Measurements from ENCODE around the gene MPO. TPM values are rescaled to one million over a fixed set of nuclear protein-coding genes. Genes with fewer than 3 reads are reported as not detected.

The MPO gene
- total and polyA plus RNA-seq, 9 of the 15 experiments (the other 6 are each of a cell fraction or from before 2014, with no cell fraction given) = 0.04 to 0.47 (median 0.39) TPM; not detected in 6

DNA sequence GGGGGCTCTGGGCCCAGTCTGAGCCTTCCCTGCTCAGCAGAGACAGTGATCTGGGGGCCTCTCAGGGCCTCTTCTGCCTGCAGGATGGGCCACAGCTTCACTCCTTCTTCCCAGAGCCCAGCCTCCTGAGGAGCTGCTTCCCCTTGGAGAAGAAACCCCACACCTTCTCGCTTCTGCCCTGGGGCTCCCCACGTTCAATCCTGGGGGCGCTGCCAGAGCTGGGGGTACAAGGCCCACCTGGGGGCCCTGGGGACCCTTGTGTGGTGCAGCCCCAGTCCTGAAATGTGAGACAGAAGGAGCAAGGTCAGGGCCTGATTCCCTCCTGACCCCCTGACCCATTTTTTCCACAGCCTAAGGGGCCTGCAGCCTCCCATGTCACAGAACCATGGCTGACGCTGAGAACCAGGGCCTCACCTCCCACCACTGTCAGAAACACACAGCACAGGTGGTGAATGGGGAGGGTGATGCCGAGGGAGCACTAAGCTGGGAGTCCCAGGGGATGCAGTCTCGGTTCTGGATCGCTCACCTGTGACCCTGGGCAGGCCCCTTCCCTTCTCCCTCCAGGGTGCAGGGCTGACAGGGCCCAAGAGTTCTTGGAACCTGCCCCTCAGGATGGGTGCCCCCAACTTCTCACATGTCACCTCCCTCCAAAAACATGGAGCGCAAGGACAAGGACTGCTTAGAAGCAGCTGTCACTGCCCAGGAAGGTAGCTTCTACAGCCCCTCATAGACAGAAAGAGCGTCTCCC is 21.6 kb upstream of the MPO start:
- FAIRE-seq = no peak
- POLR2A ChIA-PET = interaction anchor here (0.6 kb wide), 2 partner anchors 21 to 195 kb away, joined by 3 read pairs; no protein-coding TSS in a partner anchor
- no TSS peak for BruUV-seq (replicated peaks)
- TF ChIP-seq NR2C2 (CRISPR knock-in tag; IDR thresholded peaks at IDR 0.05) = no peak
- no peak for TF ChIP-seq NR2C2 (tag; IDR thresholded peaks at IDR 0.05)
- TF ChIP-seq, protein P1, sequence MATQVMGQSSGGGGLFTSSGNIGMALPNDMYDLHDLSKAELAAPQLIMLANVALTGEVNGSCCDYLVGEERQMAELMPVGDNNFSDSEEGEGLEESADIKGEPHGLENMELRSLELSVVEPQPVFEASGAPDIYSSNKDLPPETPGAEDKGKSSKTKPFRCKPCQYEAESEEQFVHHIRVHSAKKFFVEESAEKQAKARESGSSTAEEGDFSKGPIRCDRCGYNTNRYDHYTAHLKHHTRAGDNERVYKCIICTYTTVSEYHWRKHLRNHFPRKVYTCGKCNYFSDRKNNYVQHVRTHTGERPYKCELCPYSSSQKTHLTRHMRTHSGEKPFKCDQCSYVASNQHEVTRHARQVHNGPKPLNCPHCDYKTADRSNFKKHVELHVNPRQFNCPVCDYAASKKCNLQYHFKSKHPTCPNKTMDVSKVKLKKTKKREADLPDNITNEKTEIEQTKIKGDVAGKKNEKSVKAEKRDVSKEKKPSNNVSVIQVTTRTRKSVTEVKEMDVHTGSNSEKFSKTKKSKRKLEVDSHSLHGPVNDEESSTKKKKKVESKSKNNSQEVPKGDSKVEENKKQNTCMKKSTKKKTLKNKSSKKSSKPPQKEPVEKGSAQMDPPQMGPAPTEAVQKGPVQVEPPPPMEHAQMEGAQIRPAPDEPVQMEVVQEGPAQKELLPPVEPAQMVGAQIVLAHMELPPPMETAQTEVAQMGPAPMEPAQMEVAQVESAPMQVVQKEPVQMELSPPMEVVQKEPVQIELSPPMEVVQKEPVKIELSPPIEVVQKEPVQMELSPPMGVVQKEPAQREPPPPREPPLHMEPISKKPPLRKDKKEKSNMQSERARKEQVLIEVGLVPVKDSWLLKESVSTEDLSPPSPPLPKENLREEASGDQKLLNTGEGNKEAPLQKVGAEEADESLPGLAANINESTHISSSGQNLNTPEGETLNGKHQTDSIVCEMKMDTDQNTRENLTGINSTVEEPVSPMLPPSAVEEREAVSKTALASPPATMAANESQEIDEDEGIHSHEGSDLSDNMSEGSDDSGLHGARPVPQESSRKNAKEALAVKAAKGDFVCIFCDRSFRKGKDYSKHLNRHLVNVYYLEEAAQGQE (IDR thresholded peaks at IDR 0.05; ENCODE audit: borderline replicate concordance) = no peak
- TF ChIP-seq, protein P1 (CRISPR knock-in tag; IDR thresholded peaks at IDR 0.05; ENCODE audit: low read depth) = no peak
- TF ChIP-seq MAZ (CRISPR knock-in tag; conservative IDR thresholded peaks at IDR 0.05 in 1 of 2, IDR thresholded peaks at IDR 0.05 in 1 of 2) = no peak
- no peak for TF ChIP-seq ESRRA (IDR thresholded peaks at IDR 0.05; ENCODE audit: borderline replicate concordance, low read depth)
- TF ChIP-seq SMARCA4 (IDR thresholded peaks at IDR 0.05) = no peak
- no peak for TF ChIP-seq MCM2 (IDR thresholded peaks at IDR 0.05; ENCODE audit: low read depth)
- no peak for TF ChIP-seq ERF (CRISPR knock-in tag; IDR thresholded peaks at IDR 0.05)
- TF ChIP-seq SMC3 (conservative IDR thresholded peaks at IDR 0.05; ENCODE audit: insufficient read depth, low read depth, low read length) = no peak
- TF ChIP-seq, protein P2, sequence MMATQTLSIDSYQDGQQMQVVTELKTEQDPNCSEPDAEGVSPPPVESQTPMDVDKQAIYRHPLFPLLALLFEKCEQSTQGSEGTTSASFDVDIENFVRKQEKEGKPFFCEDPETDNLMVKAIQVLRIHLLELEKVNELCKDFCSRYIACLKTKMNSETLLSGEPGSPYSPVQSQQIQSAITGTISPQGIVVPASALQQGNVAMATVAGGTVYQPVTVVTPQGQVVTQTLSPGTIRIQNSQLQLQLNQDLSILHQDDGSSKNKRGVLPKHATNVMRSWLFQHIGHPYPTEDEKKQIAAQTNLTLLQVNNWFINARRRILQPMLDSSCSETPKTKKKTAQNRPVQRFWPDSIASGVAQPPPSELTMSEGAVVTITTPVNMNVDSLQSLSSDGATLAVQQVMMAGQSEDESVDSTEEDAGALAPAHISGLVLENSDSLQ (IDR thresholded peaks at IDR 0.05) = no peak
- TF ChIP-seq SMAD1 (IDR thresholded peaks at IDR 0.05; ENCODE audit: low read depth, low read length, partially characterized antibody) = no peak
- no peak for TF ChIP-seq ZKSCAN3 (CRISPR knock-in tag; IDR thresholded peaks at IDR 0.05)
- no peak for TF ChIP-seq HDAC8 (tag; IDR thresholded peaks at IDR 0.05)
- TF ChIP-seq CBX1 (IDR thresholded peaks at IDR 0.05; ENCODE audit: low read depth) = no peak

More for the DNA sequence above, 21.6 kb upstream of the MPO start:
- H4K20me1 ChIP-seq (replicated peaks; ENCODE audit: control insufficient read depth, insufficient read depth, low read length) = no peaks in the 10 kb centered on the region
- no peak overlapping the region for H3K27ac ChIP-seq (ENCODE audit: extremely low read depth, low read depth, low read length)
- CTCF ChIA-PET (ENCODE audit: low intra/inter-chr PET ratio) = no interaction called here
- ATAC-seq = no peak
- in situ Hi-C loops (cut with MboI) (no loop called here), intact Hi-C loops (cut with micrococcal nuclease) (no loop called here)
- 58% methylated on average over 7 of the region's 9 CpGs for WGBS (ENCODE audit: insufficient coverage, low coverage, missing lambda C conversion rate)
- H3K9me1 ChIP-seq (ENCODE audit: control insufficient read depth, insufficient read depth, low read length) = peaks cover 11% of the 10 kb centered on the region
- no peak overlapping the region for H3K4me2 ChIP-seq (ENCODE audit: insufficient read depth, low read length)
- H3K36me3 ChIP-seq (ENCODE audit: control insufficient read depth, insufficient read depth, low read length) = no peaks in the 10 kb centered on the region
- peak overlapping the region in 1 of 2 experiments; percentile 57; a peak in 2 of 4 replicates for H3K9ac ChIP-seq (ENCODE audit: insufficient read depth in 1 of 2, low read depth in 2 of 2, low read length in 2 of 2)
- no peak overlapping the region for H2AFZ ChIP-seq (ENCODE audit: low read depth, low read length)
- H3K27me3 ChIP-seq (ENCODE audit: control insufficient read depth in 2 of 2, insufficient read depth in 2 of 2, low read length in 2 of 2) = no peaks in the 10 kb centered on the region
- H3K4me3 ChIP-seq = no peak overlapping the region
- peaks cover 4 to 12% of the 10 kb centered on the region in 2 experiments; a peak in 2 of 5 replicates for H3K4me1 ChIP-seq (replicated peaks in 1 of 2; ENCODE audit: control insufficient read depth in 2 of 2, insufficient read depth in 2 of 2, low read length in 2 of 2)
- no peaks in the 10 kb centered on the region for H3K9me3 ChIP-seq (replicated peaks; ENCODE audit: control insufficient read depth, insufficient read depth, low read depth, low read length)
- no peak for DNase-seq (ENCODE audit: extremely low read depth in 1 of 4, low spot score in 3 of 4)
- H3K79me2 ChIP-seq (ENCODE audit: control insufficient read depth, insufficient read depth, low read length) = no peaks in the 10 kb centered on the region
